Non-pigmented ciliary epithelial cell (primary cell): ENCODE measurements around the gene LIPE.

ENCODE experiments used
- DNase-seq: peaks from one replicate; pipeline ENCODE4 v3.0.0-alpha.2; 2010; ENCODE audit warnings: low read depth

The LIPE gene

DNA sequence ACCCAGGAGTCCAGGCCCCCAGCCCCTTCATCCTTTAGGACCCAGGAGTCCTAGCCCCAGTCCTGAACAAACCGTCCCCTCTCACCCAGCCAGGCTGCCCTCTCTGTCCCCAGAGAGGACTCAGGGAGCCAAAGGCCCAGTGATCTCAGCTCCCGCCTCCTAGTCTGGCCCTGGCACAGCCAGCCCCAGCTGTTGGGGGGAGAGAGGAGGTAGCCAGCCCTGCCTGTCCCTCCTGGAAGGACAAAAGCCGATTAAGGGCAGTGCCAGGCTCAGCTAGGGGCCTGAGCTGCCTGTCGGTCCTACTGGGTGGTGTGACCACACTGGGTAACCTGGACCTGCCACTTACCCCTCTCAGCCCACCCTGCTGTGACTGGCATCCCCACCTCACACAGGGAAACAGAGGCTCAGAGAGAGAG, 14.5 kb downstream of the LIPE start:
- no peak for DNase-seq

DNA sequence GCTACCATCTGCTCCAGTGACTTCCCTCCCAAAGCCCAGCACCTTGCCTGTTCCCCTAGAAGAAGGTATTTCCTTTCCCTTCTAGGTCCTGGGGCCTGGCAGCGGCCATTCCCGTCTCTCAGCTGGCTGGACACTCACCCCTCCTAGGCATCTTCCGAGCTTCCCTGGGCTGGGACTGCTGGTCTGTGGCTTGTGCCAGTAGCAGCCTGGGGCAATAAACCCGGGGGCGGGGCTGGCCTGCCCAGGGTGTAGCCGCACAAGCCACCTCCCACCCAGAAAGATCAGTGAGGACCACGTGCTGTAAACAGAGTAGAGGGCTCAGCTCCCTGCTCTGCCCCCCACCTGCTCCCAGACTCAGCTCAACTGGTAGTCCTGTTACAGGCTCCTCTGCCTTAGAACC, 15.0 kb downstream of the LIPE start:
- DNase-seq: no peak

DNA sequence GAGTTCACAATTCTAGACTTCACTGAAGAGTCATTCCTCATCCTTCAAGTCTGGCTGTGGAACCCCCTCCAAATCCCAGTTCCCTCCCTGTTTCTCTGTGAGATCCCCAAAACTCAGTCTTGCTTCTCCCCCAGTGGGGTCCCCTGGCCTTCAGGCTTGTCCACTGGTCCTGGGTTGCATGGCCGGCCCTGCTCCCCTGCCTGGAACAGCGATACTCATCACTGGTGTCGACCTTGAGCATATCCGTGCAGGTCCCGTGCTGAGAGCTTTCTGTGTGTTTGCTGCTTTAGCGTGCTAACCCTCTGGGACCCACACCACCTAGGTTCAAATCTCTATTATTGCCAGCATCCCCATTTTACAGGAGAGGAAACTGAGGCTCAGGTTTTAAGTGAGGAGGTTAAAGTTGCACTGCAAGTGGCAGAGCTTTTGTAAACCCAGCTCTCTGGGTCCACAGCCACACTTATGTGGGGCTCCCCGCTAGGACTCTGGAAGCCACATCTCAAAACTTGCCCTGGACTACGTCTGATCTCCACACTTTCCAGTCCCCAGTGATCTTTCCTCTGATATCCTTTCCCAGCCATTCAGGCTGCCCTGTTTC, 15.5 kb downstream of the LIPE start:
- DNase-seq: no peak

DNA sequence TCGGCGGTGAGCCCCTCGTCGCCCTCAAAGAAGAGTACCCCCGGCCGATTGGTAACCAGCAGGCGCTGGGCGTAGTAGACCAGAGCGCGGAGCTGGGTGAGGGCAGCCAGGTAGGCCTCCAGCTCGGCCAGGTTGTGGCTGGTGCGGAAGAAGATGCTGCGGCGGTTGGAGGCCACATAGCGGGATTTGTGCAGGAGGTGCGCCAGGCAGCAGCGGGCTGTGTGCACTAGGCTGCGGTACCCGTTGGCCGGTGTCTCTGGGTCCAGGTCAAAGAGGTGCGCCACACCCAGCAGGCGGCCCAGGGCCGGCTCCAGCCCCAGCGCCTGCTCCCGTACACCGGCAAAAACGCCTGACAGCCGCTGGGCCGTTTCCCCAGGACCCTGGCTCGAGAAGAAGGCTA, 16.8 kb downstream of the LIPE start:
- no peak for DNase-seq

DNA sequence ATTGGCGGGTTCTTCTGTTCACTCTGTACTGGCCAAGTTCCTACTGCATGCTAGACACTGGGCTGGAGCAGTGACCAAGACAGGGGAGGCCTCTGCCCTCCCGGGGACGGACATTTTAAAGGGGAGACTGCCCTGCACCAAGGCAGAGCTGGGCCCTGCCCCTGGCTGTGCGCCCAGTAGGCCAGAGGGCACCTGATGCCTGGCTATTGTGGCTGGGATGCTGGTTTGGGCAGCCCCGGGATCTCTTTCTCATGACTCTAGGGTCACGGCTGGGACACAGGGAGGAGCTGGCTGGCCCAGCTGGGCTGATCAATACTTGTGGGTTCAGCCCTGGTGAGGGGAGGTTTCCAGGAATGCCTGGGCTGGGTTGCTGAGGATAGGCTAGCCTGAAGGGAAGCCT, 17.7 kb downstream of the LIPE start:
- DNase-seq: no peak

DNA sequence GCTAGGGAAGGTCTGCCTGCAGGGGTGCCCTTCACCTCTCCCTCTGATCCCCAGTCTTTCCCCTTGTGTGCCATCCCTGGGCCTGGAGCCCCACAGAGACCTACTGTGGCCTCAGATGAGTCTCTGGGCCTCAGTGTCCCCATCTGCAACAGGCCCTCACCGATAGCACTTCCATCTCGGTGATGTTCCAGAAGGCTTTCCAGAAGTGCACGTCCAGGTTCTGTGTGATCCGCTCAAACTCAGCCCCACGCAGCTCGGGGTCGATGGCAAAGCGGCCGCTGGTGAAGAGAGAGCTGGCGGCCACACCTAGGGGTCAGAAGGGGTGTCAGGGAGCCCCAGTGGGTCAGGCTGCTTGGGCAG, 19.4 kb downstream of the LIPE start:
- DNase-seq: no peak

DNA sequence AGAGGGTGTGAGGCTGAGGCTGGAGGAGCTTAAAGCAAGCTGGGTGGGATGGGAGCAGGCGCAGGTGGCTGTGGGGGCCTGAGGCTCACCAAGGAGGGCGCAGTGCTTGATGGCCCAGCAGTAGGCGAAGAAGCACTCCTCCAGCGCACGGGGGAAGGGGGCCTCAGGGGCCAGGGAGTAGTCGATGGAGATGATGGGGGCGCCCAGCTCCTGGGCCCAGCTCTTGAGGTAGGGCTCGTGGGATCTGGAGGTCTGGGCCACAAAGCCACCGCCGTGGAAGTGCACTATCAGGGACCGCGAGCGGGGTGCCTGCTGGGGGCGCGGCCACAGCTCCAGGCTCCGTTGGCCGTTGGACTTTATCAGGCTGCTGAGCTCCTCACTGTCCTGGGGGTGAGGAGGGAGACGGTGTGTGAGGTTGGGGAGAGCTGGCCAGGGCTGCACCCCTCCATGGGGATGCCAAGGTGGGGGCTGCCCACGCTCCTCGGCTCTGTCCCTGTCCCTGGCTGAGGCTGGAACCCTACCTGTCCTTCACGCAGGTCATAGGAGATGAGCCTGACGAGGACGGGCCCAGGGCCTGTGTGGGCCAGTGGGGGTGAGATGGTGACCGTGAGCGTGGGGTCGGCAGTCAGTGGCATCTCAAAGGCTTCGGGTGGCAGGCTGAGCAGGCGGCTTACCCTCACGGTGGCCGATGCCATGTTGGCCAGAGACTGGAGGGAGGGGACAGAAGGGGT, 19.9 kb downstream of the LIPE start:
- DNase-seq: no peak

DNA sequence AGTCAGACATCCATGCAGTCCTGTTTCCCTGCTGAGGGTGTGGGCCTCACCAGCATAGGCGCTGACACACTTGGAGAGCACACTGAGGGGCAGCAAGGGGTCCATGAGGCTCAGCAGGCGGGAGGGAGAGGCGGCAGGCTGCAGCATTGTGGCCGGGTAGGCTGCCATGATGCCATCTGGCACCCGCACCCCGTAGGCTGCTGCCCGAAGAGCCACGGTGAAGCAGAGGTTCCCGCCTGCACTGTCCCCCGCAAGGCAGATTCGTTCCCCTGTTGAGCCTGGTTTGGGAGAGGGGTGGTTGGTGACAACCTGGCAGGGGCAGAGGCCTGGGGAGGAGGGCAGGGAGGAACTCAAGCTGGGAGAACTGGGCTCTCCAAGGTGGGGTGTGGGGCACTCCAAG, 21.1 kb downstream of the LIPE start:
- no peak for DNase-seq

DNA sequence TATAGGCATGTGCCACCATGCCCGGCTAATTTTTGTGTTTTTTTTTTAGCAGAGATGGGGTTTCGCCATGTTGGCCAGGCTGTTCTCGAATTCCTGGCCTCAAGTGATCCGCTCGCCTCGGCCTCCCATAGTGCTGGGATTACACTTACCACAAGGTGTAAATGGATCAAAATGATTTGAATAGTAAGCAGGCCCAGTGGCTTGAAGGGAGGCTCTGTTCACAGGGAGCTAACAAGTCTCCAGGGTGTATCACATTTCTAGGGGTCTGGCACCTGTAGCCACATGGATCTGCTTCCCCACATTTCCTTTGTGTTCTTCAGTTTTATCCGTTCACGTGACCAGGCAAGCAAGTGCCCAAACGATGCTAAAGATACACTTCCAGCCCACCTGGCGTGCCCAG, 23.6 kb downstream of the LIPE start:
- no peak for DNase-seq

DNA sequence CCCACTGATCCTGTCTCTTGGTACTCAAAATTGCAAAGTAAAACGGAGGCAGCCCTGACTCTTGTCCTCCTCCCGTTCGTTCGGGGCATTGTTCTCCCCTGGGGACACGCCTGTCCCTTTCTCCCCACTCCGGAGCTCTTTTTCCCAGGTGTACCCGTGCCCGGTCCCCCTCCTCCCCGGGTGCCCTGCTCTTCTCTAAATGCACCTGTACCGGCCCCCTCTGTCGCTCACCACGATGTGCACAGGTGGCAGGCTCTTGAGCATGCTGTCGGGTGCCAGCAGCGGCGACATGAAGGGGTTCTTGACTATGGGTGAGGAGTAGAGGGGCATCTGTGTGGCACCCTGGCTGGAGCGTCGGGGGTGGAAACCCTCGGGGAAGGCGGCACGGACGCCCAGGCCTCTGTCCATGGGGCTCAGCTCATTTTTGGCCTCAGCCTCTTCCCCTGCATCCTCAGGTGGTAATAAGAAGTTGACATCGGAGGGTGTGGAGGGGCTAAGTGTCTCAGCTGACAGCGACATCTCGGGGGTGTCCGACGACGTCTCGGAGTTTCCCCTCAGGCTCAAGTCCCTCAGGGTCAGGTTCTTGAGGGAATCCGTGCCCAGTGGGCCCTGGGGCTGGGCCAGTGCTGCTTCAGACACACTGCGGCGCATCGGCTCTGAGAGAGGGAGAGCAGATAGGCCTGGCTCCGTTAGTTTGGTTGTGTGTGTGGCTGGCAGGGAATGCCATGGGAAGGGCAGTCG, 24.6 kb downstream of the LIPE start:
- DNase-seq: no peak

DNA sequence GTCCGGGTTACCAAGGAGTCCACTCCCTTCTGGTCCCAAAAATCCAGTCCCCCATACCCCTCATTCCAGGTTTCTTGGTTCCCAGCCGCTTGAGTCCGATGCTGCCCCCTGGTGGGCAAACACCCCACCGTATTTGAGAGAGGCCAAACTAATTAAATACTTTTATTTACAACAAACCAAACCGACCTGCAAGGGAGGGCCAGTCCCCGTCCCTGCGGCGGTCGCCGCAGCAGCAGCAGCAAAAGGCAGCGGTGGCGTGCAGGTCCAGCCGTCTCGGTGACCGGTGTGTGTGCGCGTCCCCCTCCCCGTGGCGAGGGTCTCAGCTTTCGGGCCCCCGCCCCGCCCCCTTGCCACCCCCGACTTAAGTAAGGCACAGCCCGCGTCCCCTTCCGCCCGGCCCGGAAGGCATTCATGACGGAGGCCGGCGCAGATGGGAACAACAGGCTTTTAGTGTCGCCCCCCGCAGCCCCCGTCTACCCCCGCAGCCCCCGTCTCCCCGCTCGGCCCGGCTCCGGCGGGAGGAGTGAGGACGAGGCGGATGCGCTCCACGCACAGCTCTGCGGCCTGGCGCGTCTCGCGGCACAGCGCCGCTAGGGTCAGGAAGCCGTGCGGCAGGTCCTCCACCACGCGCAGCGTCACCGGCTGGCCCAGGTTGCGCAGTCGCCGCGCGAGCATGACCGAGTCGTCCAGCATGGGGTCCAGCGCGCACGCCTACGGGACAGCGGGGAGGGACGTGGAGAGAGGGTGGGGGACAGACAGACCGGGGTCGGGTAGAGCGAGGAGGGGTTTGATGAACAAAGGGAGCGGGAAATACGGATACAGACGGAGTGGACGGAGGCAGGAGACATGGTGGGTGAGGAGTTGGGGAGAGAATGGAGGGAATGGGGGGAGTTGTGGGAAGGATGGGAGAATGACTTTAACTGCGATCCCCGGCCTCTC, 25.6 kb downstream of the LIPE start:
- no peak for DNase-seq

DNA sequence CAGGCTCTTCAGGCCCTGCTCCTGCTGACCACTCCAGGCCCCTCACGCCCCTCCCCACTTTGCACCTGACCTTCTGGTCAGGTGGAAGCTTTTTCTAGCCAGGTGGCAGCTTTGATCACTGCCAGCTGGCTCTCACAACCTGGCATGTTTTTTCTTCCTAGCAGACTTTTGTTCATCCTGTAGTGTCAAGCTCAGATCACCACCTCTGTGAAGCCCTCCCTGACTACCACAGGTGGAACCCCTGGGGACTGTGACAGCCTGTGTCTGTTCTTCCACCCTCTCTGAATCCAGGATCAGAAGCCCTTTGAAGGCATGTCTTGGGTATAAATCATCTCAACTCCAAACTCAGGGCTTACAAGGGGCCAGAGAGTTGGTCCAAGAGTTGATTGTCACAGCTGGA, 26.8 kb downstream of the LIPE start:
- DNase-seq: no peak

DNA sequence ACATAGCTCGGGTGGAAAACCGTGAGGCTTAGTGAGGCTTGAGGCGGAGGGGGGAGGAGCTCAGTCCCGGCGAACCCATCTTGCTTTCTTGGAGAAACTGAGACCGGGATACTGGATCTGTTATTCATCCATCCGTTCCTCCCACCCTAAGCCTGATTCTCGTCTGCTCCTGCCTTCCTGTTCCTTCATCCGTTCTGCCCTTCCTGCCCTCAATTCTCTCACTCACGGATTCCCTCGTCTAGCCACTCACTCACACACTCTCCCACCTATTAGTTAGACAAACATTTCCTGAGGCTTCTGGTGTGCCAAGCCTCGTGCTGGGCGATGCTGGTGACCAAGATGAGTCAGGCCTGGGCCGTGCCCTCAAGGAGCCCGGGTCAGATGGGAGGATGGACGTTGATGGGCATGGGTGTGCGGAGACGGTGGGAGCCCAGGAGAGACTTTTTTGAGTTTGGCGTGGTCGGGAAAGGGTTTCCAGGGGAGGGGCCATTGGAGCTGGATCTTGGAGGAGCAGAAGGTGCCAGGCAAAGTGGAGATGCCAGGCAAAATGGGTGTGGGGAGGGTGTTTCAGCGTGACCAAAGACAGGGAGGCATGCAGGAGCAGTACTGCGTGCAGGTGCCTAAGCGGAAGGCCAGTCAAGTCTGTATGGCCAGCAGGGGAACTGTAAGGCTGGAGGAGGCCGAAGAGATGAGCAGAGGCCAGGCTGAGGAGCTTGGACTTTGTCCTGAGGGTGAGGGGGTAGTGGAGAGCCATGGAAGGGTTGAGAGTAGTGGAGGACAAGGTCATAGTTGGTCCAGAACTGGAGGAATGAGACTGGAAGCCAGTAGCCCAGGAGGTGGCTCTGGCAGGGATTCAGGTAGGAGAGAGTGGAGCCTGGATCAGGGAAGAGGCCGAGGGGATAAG, 29.7 kb downstream of the LIPE start:
- DNase-seq: no peak

DNA sequence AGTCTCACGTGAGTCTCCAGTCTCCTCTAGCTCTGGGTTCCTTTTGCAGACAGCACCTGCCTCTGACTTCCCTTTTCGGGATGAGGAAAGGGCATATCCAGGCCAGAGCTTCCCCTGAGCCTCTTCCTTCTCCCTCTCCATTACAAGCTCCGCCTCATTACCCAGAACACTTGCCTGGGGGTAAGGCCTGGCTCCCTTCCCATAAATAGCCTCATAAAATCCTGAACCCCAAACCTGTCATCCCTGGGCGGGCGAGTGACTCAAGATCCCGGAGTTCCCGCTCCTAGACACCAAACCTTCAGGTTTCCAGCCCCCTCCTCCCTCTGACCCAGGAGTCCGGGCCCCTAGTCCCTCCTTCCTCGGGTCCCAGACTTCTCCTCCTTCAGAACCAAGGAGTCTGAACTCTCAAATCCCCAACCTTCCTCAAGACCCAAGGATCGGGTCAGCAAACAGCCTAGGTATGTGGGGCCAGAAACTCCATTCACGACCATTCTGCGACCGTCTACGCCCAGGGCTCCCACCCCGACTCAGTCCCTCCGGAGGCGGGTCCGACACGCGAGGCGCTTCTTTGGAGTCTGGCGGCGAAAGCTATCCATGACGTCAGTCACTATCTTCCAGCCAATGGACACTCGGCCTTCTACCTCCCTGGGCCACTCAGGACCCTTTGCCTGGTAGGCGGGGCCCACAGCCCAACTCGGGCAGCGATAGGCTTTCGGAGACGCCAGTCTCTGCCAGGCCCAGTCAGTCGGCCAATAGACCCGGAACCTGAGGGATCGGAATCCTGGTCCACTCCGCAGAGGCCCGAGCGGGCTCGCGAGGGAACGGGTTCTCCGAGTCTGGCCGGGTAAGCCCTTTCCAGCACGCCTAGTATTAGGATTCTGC, 30.6 kb downstream of the LIPE start:
- peak; percentile 98 for DNase-seq

DNA sequence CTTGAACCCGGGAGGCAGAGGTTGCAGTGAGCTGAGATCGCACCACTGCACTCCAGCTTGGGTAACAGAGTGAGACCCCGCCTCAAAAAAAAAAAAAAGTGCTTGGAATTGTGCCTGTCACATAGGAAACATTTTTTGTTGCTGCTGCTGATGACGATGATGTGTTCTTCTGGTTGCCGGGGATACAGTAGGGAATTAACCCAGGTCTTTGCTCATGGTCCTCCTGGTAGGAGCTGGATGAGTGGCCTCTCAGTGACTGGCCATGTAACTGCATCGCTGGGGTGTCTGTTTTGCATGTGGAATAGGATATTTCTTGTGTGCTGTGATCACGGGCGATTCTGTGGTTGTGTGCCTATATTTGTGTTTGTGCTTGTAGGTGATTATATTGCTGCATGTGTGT, 32.4 kb downstream of the LIPE start:
- no peak for DNase-seq

DNA sequence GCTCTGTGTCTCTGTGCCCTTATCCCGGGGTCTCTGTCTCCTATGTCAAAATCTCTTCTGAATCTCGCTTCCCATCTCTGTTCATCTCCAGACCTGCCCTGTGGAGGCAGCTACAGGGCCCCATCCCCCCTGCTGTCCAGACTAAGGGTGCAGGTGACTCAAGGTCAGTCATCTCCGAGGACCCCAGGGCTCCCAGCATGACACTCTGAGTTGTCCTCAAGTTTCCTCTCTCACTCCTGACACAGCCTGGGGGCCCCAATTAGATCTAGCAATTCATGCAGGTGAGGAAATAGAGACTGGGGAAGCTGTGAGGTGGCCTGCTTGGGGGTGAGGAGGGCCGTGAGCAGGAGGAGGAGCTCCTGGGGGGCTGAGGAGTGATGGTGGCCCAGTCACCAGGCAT, 35.0 kb downstream of the LIPE start:
- DNase-seq: no peak

DNA sequence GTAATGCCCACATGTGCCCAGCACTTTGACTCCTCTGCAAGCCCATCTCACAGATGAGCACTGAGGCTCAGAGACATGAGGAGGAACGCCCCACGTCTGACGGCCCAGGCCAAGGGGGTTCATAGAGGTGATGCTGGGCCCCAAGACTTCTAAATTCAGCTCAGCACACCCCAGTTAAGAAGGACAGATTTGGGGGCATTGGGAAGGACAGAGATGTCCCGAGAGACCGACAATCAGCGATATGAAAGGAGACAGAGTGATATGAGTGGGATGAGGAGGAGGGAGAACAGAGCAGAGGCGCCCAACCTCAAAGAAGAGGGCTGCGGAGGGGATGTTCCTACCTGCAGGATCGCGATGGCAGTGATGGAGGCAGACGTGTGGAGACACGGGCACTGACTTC, 37.3 kb downstream of the LIPE start, which contains the start of gene CNFN:
Gene CNFN (minus strand): TSS at position 399 of the 400 bp plus-strand sequence. CDS start 1,260 bp downstream, outside the sequence.
- DNase-seq: no peak

DNA sequence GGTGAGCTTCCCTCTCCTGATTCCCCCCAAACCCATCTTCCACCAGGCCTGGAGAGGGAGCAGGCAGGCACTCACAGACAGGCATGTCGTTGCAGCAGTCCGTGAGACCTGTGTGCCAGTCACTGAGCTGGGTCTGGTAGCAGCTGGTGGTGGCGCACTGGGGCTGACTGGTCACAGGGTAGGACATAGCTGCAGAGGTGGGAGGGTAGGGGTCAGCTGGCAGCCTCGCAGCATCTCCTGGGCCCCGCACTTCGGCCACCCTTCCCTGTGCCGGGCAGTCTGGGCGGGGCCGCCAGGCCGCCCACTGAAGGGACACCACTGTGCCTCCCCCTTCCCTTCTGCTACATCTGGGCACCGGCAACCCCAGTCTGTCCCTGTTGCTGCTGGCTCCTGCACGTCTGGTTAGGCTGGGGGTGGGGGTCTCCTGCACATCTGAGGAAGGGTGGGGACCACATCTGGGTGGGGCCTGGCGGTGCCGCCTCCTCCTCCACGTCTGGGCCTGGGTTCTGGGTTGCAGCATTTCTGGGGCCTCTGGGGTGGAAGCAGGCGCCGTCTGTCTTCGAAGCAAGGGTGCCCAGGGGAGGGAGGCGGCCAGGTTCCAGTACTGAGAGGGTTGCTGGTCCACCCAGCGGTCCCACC, 38.2 kb downstream of the LIPE start:
- DNase-seq: no peak

DNA sequence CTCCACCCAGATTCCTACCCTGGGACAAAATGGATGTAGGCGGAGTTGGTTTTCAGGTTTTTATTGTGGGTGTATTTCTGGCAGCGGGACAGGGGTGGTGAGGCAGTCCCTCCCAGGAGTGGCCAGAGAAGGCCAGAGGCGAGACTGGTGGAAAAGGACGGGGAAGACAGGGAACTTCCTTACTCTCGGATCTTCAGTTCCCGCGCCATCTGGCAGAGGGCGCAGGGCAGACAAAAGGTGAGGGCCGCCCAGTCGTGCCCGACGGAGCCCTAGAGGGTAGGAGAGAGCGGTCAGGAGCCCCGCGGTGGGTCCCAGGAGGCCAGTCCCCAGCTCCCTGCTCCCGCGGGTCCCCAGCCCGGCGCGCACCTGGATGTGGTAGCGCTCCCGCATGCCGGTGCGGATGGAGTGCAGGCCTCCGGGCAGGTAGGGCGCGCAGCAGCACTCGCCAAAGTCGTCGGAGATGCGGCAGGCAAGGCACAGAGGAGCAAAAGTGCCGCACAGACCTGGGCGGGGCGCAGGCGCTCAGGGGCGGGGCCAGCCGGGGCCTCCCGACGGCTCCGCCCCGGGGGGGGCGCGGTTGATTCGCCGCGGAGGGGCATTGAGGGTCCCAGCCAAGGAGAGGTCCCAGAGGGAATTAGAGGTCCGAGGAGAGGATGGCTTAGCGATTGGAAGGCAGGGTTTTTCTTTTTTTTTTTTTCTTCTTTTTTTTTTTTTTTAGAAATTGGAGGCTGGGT, 40.0 kb downstream of the LIPE start:
- no peak for DNase-seq
